Kidney epithelial cell (primary cell): ENCODE data around the gene PRR14L. TPM values are rescaled to one million over a fixed set of nuclear protein-coding genes. Genes with fewer than 3 reads are reported as not detected.

Source experiments
- DNase-seq: peaks from one replicate; pipeline ENCODE4 v3.0.0-alpha.2; 2010; ENCODE audit warnings: low read depth
- H3K27me3 ChIP-seq: 2 replicates; pipeline ENCODE4 v1.6.0; 2011; ENCODE audit warnings: low read length; ENCODE audit not compliant: control insufficient read depth, insufficient read depth
- H3K36me3 ChIP-seq: 2 replicates; pipeline ENCODE4 v1.5.1; 2011; ENCODE audit warnings: low read length; ENCODE audit not compliant: control insufficient read depth, insufficient read depth
- H3K4me3 ChIP-seq: 2 replicates; pipeline ENCODE4 v1.5.1; 2011; ENCODE audit warnings: low read depth, mild to moderate bottlenecking, control low read depth, low read length
- CTCF ChIP-seq: IDR thresholded peaks from 2 replicates; pipeline ENCODE4 v1.5.1; 2011; ENCODE audit warnings: mild to moderate bottlenecking, moderate library complexity, low read length, control low read depth, inconsistent platforms; ENCODE audit not compliant: insufficient read depth, poor library complexity, severe bottlenecking
- total RNA-seq: library from RNA; depleted of rRNA; stranded (reverse); fragments of >200 nt; gene quantifications from 2 replicates; pipeline ENCODE4 v1.2.3, GENCODE V29; 2015

Gene PRR14L
- total RNA-seq, 1 donor from 2014 or later, result 23.6 TPM

- Histone ChIP-seq H3K4me3 (no peak overlapping the region), H3K36me3 (peaks cover 2% of the 10 kb centered on the region), H3K27me3 (no peaks in the 10 kb centered on the region)
- no peak for DNase-seq
- TF ChIP-seq CTCF, result no peak
Measured at GRCh38 chr22:31631436-31631835, 118.5 kb downstream of the PRR14L start.

Other genes starting within 250 kb of the PRR14L start
- gene PISD, start 87.9 kb downstream of the PRR14L start, total RNA-seq, result 83.3 and 88.3 TPM in 2 replicates
- 10.3 and 13.6 TPM in 2 replicates for gene DEPDC5, start 3.9 kb upstream of the PRR14L start, total RNA-seq
- 163 and 183 TPM in 2 replicates for gene YWHAH, start 194.4 kb upstream of the PRR14L start, total RNA-seq